Smooth muscle cell of the coronary artery (primary cell): Measurements from ENCODE around the gene OSM. TPM values are rescaled to one million over a fixed set of nuclear protein-coding genes. Genes with fewer than 3 reads are reported as not detected.

ENCODE experiments used
- total RNA-seq: library from RNA; depleted of rRNA; stranded (reverse); fragments of >200 nt; gene quantifications from 2 replicates; pipeline ENCODE4 v1.2.3, GENCODE V29; 2014; ENCODE audit warnings: low replicate concordance

Gene OSM
- total RNA-seq: not detected in 2 replicates

DNA sequence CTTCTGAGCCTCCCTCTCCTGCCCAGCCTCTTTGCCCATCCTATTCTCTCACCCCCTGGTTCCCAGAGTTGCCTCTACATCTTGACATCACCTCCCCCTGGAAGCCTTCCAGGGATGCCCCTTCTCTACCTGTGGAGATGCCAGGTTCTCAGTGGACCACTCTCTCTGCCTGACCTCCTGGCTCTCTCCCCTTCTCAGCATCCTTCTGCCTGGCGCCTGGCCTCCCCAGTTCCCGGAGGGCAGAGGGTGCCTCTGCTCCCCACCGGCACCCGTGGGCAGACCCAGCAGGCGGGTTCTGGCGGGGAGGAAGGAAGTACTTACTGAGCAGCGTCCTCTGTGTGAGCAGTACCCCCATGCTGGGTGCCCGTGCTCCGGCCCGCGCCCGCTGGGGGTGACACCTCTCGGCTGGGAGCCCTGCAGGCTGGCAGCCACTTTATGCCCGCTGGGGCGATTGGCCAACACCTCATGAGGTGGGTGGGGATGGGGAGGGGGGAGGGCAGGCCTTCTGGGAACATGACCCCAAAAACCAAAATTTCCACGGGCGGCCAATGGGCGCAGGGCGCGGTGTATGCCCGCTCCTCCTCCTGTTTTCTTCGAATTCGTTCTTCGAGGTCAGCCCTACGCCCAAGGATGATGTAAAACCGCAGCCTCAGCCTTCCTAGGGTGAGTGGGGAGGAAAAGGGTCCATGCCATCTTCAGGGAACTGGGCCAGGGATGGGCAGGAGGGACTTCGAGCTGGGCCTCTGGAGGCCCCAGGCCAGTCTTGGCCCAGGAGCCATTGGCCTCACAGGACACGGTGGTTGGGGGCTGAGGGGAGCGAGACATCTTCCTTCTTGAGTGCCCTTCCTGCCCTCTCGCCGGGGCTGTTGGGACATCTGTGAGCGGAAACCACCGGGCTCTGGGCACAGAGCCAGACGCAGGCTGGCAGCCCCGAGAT, at the start of gene OSM:
OSM (minus strand) TSS at position 407 of the 937 bp plus-strand sequence; CDS start at position 355, 52 bp downstream.

DNA sequence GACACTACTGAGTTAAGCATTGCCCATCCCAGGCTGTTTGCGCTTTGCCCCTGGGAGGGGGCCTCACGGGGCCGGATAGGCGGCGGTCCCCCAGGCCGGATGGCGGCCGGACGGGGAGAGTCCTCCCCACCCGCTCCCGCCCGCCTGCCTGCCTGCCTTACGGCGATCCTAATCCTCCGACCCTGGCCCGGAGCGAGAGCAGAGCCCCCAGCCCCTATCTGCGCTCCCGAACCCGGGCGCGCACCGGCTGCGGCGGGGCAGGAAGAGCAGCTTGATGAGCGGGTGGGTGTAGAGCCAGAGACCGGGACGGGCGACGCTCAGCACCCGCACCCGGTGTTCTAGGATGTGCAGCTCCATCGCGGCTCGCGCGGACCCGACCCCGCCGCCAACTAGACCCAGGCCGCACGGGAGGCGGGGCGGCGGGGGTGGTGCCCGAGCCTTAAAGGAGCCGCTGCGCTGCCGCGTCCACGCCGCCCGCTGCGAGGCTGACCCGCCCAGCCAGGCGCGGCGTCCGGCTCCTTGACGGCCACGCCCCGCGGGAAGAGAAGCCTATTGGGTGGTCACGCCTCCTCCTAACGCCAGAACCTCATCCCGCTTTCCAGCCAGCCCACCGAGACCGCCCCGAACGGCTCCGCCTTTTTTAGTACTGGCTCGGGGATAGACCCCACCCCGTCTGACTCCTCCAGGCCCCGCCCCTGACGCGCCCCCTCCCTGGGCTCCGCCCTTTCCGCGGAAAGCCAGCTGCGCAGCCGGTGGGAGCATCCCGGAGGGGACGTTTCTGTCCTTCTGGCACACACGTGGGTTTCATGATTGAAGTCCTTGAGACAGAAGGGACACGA, 22.7 kb upstream of the OSM start, which contains the start of gene CASTOR1:
CASTOR1 (minus strand) TSS at position 365 of the 839 bp plus-strand sequence; CDS start at position 357, 8 bp downstream.

DNA sequence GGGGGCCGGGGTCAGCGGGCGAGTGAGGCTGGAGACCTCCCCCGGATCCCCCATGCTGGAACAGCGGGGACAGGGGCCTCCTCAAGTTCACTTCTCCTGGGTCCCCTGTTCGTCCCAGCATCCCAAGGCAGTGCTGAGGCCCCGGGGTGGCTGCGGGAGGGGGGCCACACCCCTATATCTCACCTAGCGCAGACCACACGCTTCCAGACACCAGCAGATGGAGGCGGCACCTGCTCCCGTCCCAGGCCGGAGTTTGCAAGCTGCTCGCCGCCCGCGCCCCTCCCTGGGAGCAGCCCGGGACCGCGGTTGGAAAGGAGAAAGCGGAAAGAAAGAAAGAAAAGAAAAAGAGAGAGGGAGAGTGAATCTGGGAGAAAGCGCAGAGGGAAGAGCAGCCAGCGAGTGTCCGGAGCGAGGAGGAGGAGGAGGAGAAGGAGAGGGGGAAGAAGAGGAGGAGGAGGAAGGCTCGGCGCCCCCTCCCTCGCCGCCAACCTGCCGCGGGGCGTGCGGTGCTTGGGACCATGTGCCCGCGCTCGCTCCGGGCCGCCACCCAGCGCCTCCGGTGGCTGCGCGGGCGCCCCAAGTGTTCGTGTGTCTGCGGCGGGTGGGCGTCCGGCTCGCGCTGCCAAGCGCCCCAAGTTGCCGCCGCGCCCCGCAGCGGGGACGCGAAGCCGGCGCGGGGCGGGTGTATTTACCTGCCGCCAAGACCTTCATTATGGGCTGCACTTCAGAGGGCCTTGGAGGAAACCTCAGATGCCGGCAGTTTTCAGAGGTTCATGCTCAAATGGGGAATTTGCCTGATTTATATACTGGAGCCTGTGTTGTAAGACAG, 20.5 kb downstream of the OSM start, which contains the start of gene LIF:
LIF (minus strand) TSS at position 775 of the 829 bp plus-strand sequence; CDS start at position 711, 64 bp downstream.

Other genes starting within 250 kb of the OSM start
- not detected in 2 replicates for gene HORMAD2, start 186.4 kb downstream of the OSM start, total RNA-seq
- 4.6 and 13.3 TPM in 2 replicates for gene LIF, start 20.1 kb downstream of the OSM start, total RNA-seq
- 7.1 and 12.8 TPM in 2 replicates for gene CASTOR1, start 22.7 kb upstream of the OSM start, total RNA-seq
- gene TBC1D10A, start 60.1 kb upstream of the OSM start, total RNA-seq: 6.9 and 11.8 TPM in 2 replicates
- 17.4 and 20.6 TPM in 2 replicates for gene SF3A1, start 90.0 kb upstream of the OSM start, total RNA-seq
- 0.59 and 1.6 TPM in 2 replicates for gene CCDC157, start 90.2 kb upstream of the OSM start, total RNA-seq
- gene RNF215, start 120.6 kb upstream of the OSM start, total RNA-seq: 18.3 and 27.5 TPM in 2 replicates
- 3.9 and 33.7 TPM in 2 replicates for gene SEC14L2, start 130.2 kb upstream of the OSM start, total RNA-seq
- 3.2 and 11.4 TPM in 2 replicates for gene MTFP1, start 158.9 kb upstream of the OSM start, total RNA-seq
- not detected in 2 replicates for gene SEC14L3, start 205.2 kb upstream of the OSM start, total RNA-seq
- gene SEC14L4, start 238.8 kb upstream of the OSM start, total RNA-seq: 0.35 TPM in 1 of 2 replicates, not detected in the other